GM19035 (cell line): Measurements from ENCODE around the gene CCDC24.

Experiments
- ATAC-seq: cut with Tn5 transposase; IDR thresholded peaks from one replicate; pipeline ENCODE4 v1.9.1; 2021; ENCODE audit not compliant: unreplicated experiment

CCDC24 gene

DNA sequence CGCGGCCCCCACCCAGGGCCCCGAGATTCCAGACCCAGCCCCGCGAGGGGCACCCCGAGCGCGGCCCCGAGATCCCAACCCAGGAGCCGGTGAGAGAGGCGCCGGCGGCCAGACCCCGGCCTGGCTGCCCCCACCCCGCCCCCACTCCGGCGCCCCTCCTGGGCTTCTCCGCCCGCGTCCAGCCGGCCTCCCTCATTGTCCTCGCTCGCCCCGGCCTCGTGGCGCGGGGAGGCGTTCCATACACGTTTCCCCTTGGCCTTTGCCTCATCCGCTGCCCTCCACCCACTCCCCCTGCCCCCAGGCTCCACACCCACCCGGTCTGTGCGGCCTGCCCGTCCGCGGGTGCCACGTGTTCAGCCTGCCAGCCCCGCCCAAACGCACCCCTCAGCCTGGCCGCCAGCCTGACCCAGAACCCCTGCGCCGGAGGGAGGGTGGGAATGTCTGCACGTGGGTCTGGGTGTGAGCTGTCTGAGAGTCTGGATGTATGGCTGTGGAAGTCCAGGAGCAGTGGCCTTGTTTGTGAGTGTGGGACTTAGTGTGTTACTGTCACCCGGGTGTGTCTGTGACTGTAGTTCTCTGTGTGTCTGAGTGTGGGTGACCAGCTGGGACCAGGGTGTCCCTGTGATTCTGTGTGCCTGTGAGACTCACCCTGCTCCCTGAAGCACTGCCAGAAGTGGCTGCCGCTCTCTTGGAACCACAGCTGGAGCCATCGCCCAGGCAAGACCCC, 11.7 kb upstream of the CCDC24 start:
- ATAC-seq: no peak

DNA sequence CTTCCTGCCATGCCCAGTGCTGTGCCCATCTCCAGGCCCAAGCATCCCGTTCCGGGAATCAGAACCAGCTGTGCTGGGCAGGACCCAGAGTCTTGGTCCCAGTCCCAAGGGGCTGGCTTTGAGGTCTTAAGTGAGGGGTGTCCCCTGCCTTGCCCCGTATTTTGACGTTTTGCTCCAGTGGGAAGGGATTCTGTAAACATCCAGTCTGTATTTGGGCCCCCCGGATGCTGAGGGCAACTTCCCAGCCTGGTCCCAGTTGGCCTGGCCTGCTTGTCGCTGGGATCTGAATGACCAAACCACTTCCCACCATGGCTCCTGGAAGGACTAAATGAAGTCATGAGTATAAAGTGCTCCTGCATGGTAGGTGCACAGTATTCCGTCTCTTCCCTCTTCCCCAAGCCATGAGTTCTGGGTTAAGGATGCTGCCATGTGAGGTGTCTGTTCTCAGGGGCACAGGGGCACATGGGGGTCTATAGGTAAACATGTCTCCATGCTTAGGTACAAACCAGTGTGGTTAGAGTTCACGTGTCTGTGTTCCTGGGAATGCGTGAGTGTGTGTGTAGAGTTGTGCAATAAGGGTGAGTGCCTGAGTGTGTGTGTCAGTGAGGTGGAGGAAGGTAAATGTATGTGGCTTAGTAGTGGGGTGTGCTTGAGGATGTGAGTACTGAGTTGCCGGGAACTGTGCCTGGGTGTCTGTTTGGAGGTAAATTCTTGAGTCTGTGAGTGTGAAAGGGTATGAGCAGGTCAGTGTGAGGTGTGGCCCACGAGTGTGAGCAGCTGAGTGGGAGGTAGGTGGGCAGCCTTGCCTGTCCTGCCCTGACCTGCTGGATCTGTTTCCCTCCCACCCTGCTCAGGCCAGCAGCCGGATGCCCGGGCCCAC, 10.9 kb upstream of the CCDC24 start:
- no peak for ATAC-seq

DNA sequence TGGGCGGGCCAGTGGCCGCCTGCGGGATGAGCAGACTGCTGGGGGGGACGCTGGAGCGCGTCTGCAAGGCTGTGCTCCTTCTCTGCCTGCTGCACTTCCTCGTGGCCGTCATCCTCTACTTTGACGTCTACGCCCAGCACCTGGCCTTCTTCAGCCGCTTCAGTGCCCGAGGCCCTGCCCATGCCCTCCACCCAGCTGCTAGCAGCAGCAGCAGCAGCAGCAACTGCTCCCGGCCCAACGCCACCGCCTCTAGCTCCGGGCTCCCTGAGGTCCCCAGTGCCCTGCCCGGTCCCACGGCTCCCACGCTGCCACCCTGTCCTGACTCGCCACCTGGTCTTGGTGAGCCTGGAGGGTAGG, 10.3 kb upstream of the CCDC24 start:
- no peak for ATAC-seq

DNA sequence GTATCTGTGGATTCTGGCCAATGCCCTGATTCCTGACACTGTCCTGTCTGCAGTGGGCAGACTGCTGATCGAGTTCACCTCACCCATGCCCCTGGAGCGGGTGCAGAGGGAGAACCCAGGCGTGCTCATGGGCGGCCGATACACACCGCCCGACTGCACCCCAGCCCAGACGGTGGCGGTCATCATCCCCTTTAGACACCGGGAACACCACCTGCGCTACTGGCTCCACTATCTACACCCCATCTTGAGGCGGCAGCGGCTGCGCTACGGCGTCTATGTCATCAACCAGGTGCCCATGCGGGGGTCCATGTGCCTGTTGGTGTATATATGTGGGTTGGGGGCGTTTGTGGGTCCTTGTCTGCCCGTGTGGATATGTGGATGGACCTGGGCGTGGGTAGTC, 9.8 kb upstream of the CCDC24 start:
- ATAC-seq: no peak

DNA sequence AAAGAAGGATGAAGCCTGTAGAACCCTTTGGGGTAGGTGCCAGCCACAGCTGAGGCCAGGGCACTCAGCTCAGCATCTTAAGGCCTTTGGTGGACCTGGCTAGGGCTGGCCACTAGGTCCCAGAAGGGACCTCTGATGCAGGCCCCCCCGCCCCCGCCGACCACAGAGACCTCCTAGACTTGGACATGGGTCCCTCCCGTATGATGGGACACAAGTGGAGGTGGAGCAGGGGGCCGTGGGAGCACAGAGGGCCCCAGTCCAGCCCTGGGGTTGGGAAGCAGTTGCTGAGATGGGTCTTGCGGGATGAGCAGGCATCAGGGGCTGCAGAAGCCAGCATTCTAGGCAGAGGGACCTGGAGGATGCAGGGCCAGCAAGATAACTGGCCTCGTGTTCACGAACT, 9.2 kb upstream of the CCDC24 start:
- no peak for ATAC-seq

DNA sequence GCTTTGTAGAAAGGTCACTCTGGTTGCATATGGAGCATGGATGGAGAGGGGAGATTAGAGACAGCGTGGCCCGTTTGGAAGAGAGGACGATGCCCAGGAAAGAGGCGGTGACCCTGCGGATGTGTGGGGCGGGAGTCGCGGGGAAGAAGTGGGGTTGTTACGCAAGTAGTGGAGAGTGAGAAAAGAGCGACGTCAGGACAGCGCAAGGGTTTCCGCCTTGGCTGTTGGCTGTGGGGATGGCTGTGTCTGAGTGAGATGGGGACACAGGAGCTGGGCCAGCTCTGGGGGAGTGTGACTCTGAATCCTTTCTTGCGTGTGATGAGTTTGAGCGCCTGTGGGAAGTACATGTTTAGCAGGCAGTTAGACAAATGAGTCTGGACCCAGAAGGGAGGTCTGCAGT, 8.6 kb upstream of the CCDC24 start:
- ATAC-seq: no peak

DNA sequence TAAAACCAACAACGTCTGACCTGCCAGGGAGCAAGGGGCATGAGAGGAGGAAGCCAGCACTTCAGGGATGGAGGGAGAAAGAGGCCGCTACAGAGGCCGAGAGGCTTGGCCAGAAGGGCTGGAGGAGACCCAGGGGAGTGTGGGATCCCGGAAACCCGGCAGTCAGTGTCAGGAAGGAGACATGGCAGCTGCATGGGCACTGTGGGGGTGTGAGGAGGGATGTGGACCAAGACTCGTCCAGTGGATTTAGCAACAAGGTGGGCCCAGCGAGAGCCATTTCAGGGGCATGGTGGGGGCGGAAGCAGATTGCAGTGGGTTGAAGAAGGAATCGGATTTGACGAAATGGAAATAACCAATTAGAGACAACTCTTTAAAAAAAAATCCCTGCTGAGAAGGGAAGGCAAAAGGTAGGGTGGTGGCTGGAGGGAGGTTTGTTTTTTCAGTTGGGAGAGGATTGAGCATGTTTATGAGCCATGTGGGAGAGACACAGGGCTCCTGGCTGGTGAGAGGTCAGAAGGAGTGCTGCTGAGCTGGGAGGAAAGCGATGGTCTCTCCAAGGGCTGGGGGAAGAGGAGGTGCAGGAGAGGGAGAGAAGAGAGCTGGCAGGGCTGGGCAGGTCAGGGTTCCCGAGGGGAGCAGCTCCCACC, 8.0 kb upstream of the CCDC24 start:
- ATAC-seq: no peak

DNA sequence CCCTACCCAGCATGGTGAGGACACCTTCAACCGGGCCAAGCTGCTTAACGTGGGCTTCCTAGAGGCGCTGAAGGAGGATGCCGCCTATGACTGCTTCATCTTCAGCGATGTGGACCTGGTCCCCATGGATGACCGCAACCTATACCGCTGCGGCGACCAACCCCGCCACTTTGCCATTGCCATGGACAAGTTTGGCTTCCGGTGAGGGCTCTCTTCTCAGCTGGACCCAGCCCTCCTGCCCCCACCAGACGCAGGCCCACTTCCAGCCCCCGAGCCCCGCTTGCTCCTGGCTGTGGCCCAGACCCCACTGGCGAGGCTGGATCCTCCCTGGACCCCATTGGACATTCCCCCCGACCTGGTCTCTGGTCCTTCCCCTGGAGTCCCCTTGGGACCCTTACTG, 6.5 kb upstream of the CCDC24 start:
- ATAC-seq: no peak

DNA sequence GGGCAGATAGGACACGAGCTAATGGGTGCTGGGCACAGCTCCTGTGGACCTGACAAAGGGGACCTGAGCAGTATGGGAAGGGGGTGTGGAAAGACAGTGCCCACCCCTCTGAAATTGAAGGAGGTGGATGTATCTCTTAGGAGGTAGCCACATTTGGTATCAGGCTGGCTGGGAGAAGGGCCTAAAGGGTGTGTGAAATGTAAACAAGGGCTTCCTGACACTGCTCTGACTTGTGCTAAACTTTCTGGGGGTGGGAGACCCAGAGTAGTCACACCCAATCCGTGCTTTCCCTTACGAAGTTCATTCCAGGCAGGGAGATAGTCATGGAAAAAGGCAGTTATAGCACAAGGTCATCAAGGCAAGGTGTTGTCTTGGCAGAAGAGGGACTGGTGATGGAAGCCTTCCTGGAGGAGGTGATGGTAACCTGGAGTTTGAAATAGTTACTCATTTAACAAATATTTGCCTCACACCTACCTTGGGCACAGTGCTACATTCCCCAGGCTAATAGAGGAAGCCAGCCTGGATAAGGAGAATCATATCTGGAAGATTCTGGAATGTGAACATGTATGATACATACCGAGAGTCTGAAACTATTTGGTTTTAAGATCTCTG, 5.3 kb upstream of the CCDC24 start:
- ATAC-seq: no peak

DNA sequence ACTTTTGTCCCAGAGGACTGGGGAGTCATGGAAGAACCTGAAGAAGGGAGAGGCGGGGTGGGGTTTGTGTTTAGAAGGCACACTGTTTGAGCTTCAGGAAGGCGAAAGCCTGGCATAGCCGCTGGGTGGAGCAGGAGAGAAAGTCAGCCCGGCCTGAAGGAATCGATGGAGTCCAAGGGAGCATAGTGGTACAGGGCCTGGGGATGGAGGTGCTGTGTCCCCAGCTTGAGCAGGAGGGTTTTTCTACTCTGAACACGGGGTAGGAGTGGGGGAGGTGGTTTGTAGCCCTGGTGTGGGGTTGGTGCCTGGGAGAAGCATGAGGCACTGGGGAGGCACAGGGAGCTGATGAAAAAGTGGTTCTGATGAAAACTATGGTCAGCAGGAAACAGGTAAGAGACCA, 4.7 kb upstream of the CCDC24 start:
- no peak for ATAC-seq

DNA sequence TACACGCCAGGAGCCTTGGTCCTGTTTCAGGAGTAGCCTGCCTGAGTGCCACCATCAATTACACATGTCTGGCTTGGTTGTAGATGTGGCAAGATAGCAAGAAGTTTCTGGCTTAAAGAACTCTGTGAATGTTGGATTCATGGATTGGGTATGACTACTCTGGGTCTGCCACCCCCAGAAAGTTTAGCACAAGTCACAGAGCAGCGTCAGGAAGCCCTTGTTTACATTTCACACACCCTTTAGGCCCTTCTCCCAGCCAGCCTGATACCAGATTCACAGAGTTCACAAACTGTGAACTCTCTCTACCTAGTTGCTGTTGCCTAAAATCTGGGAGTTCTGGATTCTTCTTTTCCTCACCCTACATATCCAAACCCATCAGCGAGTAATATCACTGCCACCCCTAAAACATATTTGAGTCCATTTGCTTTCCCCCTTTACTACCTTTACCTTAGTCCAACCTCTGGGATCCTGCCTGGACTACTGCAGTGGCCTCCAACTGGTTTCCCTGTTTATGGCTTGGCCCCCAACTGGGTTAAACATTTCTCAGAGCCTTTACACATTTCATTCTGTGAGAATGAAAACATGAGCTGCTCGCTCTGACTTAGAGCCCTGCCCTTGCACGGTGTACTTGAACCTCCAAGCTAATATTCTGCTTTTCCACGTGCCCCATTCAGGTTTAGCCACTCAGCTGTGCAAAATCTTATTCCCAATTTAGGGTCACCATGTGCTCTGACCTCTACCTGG, 4.1 kb upstream of the CCDC24 start:
- no peak for ATAC-seq

DNA sequence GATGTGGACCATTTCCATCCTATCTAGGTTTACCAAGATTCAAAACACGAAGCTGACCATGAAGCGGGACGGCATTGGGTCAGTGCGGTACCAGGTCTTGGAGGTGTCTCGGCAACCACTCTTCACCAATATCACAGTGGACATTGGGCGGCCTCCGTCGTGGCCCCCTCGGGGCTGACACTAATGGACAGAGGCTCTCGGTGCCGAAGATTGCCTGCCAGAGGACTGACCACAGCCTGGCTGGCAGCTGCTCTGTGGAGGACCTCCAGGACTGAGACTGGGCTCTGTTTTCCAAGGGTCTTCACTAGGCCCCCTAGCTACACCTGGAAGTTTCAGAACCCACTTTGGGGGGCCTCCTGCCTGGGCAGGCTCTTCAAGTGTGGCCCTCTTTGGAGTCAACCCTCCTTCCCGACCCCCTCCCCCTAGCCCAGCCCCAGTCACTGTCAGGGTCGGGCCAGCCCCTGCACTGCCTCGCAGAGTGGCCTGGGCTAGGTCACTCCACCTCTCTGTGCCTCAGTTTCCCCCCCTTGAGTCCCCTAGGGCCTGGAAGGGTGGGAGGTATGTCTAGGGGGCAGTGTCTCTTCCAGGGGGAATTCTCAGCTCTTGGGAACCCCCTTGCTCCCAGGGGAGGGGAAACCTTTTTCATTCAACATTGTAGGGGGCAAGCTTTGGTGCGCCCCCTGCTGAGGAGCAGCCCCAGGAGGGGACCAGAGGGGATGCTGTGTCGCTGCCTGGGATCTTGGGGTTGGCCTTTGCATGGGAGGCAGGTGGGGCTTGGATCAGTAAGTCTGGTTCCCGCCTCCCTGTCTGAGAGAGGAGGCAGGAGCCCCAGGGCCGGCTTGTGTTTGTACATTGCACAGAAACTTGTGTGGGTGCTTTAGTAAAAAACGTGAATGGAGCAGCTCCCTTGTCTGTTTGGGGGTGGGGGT, 864 bp upstream of the CCDC24 start:
- no peak for ATAC-seq

DNA sequence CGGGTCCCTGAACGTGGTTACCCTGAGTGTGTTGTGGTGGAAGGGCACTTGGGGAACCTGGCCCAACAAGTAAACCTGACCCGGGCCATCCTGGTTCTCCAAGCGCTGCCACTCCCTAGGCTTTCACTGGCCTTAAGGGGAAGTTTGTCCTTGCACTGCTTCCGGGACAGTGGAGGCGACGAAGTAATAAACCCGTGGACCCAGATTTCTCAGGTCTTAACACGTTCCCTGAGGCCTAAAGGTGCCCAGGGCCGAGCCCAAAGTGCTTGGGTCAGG, 261 bp upstream of the CCDC24 start:
- peak; percentile 10 for ATAC-seq

DNA sequence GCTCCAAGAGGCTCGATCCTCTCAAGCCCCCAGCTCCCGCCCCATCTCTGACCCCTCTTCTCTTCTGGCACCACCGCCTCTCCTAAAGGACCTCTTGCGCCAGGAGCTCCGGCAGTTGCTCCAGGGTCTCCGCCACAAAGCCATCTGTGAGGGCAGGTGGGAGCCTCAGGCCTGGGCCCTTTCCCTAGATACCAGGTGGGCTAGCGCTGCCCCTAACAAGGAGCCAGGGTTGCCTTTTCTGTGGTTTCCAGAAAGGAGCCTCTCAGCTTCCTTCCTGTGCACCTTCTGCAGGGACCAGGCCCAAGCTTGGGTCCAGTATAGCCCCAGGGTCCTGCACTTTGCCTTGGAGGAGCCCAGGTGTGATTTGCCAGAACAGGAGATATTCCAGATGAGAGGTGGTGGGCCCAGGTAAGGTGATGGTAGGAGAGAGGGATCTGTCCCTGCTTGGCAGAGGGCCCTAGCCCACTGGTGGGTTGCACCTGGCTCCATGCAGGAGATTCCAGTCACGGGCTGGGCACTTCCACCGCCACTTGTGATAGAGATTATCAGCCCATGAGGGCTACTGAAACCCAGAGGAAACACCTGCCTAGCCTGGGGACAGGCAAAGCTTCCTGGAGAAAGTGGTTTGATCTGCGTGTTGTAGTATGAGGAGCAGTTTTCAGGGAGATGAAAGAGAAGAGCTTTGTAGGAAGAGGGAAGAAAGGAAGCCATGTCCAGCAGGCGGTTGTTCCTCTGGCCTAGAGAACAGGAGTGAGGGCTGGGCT, 1.0 kb downstream of the CCDC24 start:
- ATAC-seq: no peak

DNA sequence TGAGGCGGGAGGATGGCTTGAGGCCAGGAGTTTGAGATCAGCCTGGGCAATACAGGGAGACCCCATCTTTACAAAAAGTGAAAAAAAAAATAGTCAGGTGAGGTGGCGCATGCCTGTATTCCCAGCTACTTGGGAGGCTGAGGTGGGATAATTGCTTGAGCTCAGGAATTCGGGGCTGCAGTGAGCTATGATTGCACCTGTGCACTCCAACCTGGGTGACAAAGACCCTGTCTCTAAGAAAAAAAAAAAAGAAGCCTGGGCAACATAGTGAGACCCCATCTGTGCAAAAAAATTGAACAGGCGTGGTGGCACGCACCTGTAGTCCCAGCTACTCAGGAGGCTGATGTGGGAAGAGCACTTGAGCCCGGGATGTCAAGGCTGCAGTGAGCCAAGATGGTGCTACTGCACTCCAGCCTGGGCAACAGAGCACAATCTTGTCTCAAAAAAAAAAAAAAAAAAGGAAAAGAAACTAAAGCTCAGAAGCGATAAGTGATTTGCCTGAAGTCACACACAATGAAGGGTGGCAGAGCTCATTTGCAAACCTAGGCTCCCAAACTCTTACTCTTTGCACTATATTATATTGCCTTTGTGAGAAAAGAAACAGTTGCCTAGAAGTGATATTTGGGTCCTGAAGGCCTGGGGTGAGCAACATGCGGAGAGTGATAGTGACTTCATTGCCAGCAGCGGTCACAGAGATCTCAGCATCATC, 2.0 kb downstream of the CCDC24 start:
- ATAC-seq: no peak

DNA sequence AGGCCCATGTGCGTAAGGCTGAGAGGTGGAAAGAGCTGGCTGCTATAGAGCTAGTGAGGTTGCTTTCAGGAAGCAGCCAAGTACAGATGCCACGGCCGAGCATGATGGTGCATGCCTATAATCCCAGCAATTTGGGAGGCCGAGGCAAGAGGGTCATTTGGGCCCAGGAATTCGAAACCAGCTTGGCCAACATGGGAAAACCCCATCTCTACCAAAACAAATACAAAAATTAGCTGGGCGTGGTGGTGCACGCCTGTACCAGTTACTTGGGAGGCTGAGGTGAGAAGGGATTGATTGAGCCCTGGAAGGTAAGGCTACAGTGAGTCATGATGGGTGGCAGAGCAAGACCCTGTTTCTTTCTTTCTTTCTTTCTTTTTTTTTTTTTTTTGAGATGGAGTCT, 2.7 kb downstream of the CCDC24 start:
- ATAC-seq: no peak

DNA sequence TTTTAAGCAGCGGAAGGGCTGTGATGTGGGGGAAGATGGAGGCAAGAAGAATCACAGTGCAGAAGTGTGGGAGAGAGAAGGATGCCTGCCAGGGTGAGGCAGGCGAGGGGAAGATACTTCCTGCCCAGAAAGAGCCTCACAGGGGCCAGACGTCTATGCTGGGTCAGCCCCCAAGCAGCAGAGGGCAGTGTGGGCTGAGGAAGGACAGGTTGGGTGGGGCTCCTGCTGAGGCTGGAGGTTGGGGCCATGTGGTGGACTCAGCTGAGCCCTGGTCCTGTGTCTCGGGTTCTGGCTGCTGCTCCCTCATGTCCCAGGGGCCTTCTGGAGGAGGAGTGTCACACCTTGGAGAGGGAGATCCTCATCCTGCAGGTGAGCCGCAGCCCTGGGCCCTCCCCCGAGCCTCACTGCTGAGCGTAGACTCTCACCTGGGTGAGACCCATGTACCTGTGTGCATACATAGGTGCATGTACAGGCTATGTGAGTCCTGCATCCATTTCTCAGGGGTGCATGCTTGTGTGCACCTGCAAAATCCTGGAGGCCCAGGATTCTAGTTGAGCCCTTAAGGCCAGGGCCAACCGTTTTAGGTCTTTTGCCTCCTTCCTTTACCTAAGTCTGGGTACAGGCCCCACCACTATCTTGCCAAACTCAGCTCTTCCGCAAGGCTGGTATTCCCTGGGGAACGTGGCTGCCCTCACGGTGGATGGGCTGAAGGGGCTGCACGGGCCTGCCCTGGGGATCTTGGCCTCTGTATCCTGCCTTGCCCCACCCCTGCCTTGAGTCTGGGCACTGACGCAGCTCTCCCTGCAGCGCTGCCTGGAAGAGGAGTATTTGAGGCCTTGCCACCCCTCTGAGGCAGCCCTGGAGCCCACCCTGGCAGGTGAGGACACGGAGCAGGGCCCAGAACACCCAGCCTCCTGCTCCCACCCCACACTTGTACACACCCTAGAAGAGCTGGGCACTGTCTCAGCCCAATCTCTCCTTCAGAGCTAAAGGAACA, 3.7 kb downstream of the CCDC24 start:
- no peak for ATAC-seq
